CD8-positive, alpha-beta memory T cell (primary cell): ENCODE results near the gene ANKRD44. TPM values are rescaled to one million over a fixed set of nuclear protein-coding genes. Genes with fewer than 3 reads are reported as not detected.

ENCODE experiments used
- CTCF ChIA-PET: fragments of 350-600 bp; sonication (Branson Sonifier 250); formaldehyde crosslinking; loops from one replicate; lab custom pipeline; 2021; ENCODE audit warnings: antibody characterized with exemption; lab: Charles Lee
- POLR2A ChIA-PET: fragments of 350-600 bp; sonication (Branson Sonifier 250); formaldehyde crosslinking; loops from one replicate; lab custom pipeline; 2021; ENCODE audit warnings: antibody characterized with exemption; lab: Charles Lee
- DNase-seq, 5 donors: peaks; one replicate each; pipeline versions ENCODE4 v3.0.0 to v3.0.0-alpha.2; 2020 to 2022; ENCODE audit warnings: mixed read lengths in 1 of 5
- H3K27ac ChIP-seq: one replicate; pipeline ENCODE4 v1.7.0; 2013; ENCODE audit warnings: low read depth, mild to moderate bottlenecking, low read length, moderate library complexity
- H3K27me3 ChIP-seq: 2 replicates; pipeline ENCODE4 v1.7.0; 2013; ENCODE audit warnings: low read length, mild to moderate bottlenecking; ENCODE audit not compliant: insufficient read depth, poor library complexity, severe bottlenecking
- H3K36me3 ChIP-seq: 2 replicates; pipeline ENCODE4 v1.7.0; 2013; ENCODE audit warnings: mild to moderate bottlenecking, low read length, moderate library complexity; ENCODE audit not compliant: insufficient read depth
- H3K4me1 ChIP-seq: 2 replicates; pipeline ENCODE4 v1.7.0; 2013; ENCODE audit warnings: mild to moderate bottlenecking, low read length, moderate library complexity; ENCODE audit not compliant: insufficient read depth
- H3K4me3 ChIP-seq: 2 replicates; pipeline ENCODE4 v1.7.0; 2013; ENCODE audit warnings: mild to moderate bottlenecking, low read length
- H3K9me3 ChIP-seq: 2 replicates; pipeline ENCODE4 v1.7.0; 2013; ENCODE audit warnings: mild to moderate bottlenecking, low read length
- H3K27ac Mint-ChIP-seq, 8 donors: one replicate each; pipeline ENCODE4 v1.8.0; 2020 to 2021; ENCODE audit warnings: mixed read lengths in 8 of 8, mild to moderate bottlenecking in 6 of 8, inconsistent platforms in 3 of 8, moderate library complexity in 3 of 8
- H3K27me3 Mint-ChIP-seq, 2 donors: one replicate each; pipeline ENCODE4 v1.8.0; 2020 to 2021; ENCODE audit warnings: mixed read lengths in 2 of 2, mild to moderate bottlenecking in 1 of 2, moderate library complexity in 1 of 2
- H3K36me3 Mint-ChIP-seq, 3 donors: one replicate each; pipeline ENCODE4 v1.8.0; 2020 to 2021; ENCODE audit warnings: mixed read lengths in 3 of 3, inconsistent platforms in 1 of 3, mild to moderate bottlenecking in 1 of 3
- H3K4me1 Mint-ChIP-seq, 3 donors: one replicate each; pipeline ENCODE4 v1.8.0; 2020 to 2021; ENCODE audit warnings: mixed read lengths in 3 of 3, inconsistent platforms in 1 of 3, mild to moderate bottlenecking in 1 of 3
- H3K4me3 Mint-ChIP-seq, 7 donors: one replicate each; pipeline ENCODE4 v1.8.0; 2020 to 2021; ENCODE audit warnings: mixed read lengths in 7 of 7, mild to moderate bottlenecking in 6 of 7, moderate library complexity in 4 of 7, inconsistent platforms in 2 of 7
- H3K9me3 Mint-ChIP-seq, 5 donors: one replicate each; pipeline ENCODE4 v1.8.0; 2020 to 2022; ENCODE audit warnings: mixed read lengths in 5 of 5, mild to moderate bottlenecking in 3 of 5, moderate library complexity in 2 of 5, inconsistent platforms in 1 of 5
- polyA plus RNA-seq: library from polyadenylated mRNA; unstranded; fragments of 300-500 nt; fragmentation: Illumina TruSeq; gene quantifications from one replicate; pipeline ENCODE4 v1.2.3, GENCODE V29; 2021
- total RNA-seq, 2 experiments: library from RNA; stranded (reverse); gene quantifications; one replicate each; pipeline ENCODE4 v1.2.3, GENCODE V29; 2021

ANKRD44 gene
- total and polyA plus RNA-seq, 3 experiments from 2014 or later, result 90.1 to 150 (median 142) TPM

- Histone ChIP-seq H3K9me3 (no peaks in the 10 kb centered on the region), H3K27ac (no peak overlapping the region), H3K36me3 (no peaks in the 10 kb centered on the region), H3K27me3 (no peaks in the 10 kb centered on the region), H3K4me1 (peaks cover 86% of the 10 kb centered on the region), H3K4me3 (no peak overlapping the region)
- H3K4me1 Mint-ChIP-seq, result peaks cover 79 to 98% (median 94%) of the 10 kb centered on the region in 3 donors
- ChIA-PET CTCF (interaction anchor here (0.7 to 2.6 kb wide), 5 partner anchors 10 to 57 kb away, joined by 3 to 9 read pairs (median 3); no protein-coding TSS in a partner anchor), POLR2A (interaction anchor here (0.9 to 1.4 kb wide), 4 partner anchors 12 to 53 kb away, joined by 3 to 5 read pairs (median 4); no protein-coding TSS in a partner anchor)
- H3K36me3 Mint-ChIP-seq, result peaks cover 0 to 25% (median 9%) of the 10 kb centered on the region in 3 donors
- no peaks in the 10 kb centered on the region for H3K9me3 Mint-ChIP-seq
- no peaks in the 10 kb centered on the region for H3K27me3 Mint-ChIP-seq
- DNase-seq, result no peak
- peak overlapping the region in 2 of 7 donors; percentile 26 to 55 for H3K4me3 Mint-ChIP-seq
- peak overlapping the region; percentile 4 to 91 (median 76) for H3K27ac Mint-ChIP-seq
Measured at GRCh38 chr2:197251163-197251562, 59.4 kb downstream of the ANKRD44 start.

- Histone ChIP-seq H3K27me3 (no peaks in the 10 kb centered on the region), H3K9me3 (no peaks in the 10 kb centered on the region), H3K4me1 (peaks cover 84% of the 10 kb centered on the region), H3K36me3 (no peaks in the 10 kb centered on the region), H3K4me3 (no peak overlapping the region), H3K27ac (no peak overlapping the region)
- POLR2A ChIA-PET, result interaction anchor here (0.9 kb wide), 1 partner anchor 52 kb away, joined by 4 read pairs; no protein-coding TSS in a partner anchor
- H3K9me3 Mint-ChIP-seq, result no peaks in the 10 kb centered on the region
- CTCF ChIA-PET, result interaction anchor here (0.6 to 1.3 kb wide), 2 partner anchors 38 to 51 kb away, joined by 3 to 6 read pairs; no protein-coding TSS in a partner anchor
- peak overlapping the region; percentile 35 to 74 (median 55) for H3K4me3 Mint-ChIP-seq
- no peak for DNase-seq
- H3K27me3 Mint-ChIP-seq, result peaks cover 0 to 2% of the 10 kb centered on the region in 2 donors
- H3K36me3 Mint-ChIP-seq, result peaks cover 0 to 25% (median 9%) of the 10 kb centered on the region in 3 donors
- H3K4me1 Mint-ChIP-seq, result peaks cover 76 to 95% (median 94%) of the 10 kb centered on the region in 3 donors
- H3K27ac Mint-ChIP-seq, result peak overlapping the region; percentile 86 to 98 (median 92)
Measured at GRCh38 chr2:197250084-197250397, 60.5 kb downstream of the ANKRD44 start.

- Mint-ChIP-seq H3K9me3 (no peaks in the 10 kb centered on the region), H3K27me3 (peaks cover 0 to 2% of the 10 kb centered on the region in 2 donors), H3K4me3 (peak overlapping the region; percentile 35 to 80 (median 65)), H3K27ac (peak overlapping the region; percentile 86 to 98 (median 92)), H3K4me1 (peaks cover 73 to 95% (median 94%) of the 10 kb centered on the region in 3 donors), H3K36me3 (peaks cover 0 to 25% (median 9%) of the 10 kb centered on the region in 3 donors)
- Histone ChIP-seq H3K27me3 (no peaks in the 10 kb centered on the region), H3K4me3 (peak overlapping the region; percentile 3), H3K4me1 (peaks cover 81% of the 10 kb centered on the region), H3K9me3 (no peaks in the 10 kb centered on the region), H3K36me3 (no peaks in the 10 kb centered on the region), H3K27ac (no peak overlapping the region)
- DNase-seq, result no peak
- CTCF ChIA-PET, result interaction anchor here (0.6 to 1.6 kb wide), 8 partner anchors 10 to 59 kb away, joined by 3 to 6 read pairs (median 3); no protein-coding TSS in a partner anchor
- POLR2A ChIA-PET, result interaction anchor here (0.6 to 1.2 kb wide), 4 partner anchors 39 to 57 kb away, joined by 3 to 5 read pairs (median 3); no protein-coding TSS in a partner anchor
Measured at GRCh38 chr2:197249381-197250083, 61.0 kb downstream of the ANKRD44 start.

GRCh38 chr2:197248623-197249022 lies 62.0 kb downstream of the ANKRD44 start:
- ChIA-PET CTCF (interaction anchor here (0.8 to 1.6 kb wide), 7 partner anchors 11 to 57 kb away, joined by 3 to 6 read pairs (median 3); no protein-coding TSS in a partner anchor), POLR2A (interaction anchor here (0.6 to 1.2 kb wide), 5 partner anchors 16 to 58 kb away, joined by 3 to 13 read pairs (median 3); no protein-coding TSS in a partner anchor)
- Mint-ChIP-seq H3K27me3 (peaks cover 0 to 2% of the 10 kb centered on the region in 2 donors), H3K27ac (peak overlapping the region; percentile 77 to 95 (median 87)), H3K36me3 (peaks cover 0 to 31% (median 9%) of the 10 kb centered on the region in 3 donors), H3K9me3 (no peaks in the 10 kb centered on the region), H3K4me1 (peaks cover 73 to 95% (median 94%) of the 10 kb centered on the region in 3 donors), H3K4me3 (peak overlapping the region; percentile 19 to 80 (median 71))
- H3K4me1 ChIP-seq, result peaks cover 81% of the 10 kb centered on the region
- no peak overlapping the region for H3K4me3 ChIP-seq
- H3K36me3 ChIP-seq, result no peaks in the 10 kb centered on the region
- no peak overlapping the region for H3K27ac ChIP-seq
- DNase-seq, result peak in 2 of 5 donors; percentile 52 to 60
- H3K27me3 ChIP-seq, result no peaks in the 10 kb centered on the region
- no peaks in the 10 kb centered on the region for H3K9me3 ChIP-seq

GRCh38 chr2:197248001-197248401 lies 62.6 kb downstream of the ANKRD44 start:
- CTCF ChIA-PET, result interaction anchor here (1.0 to 1.6 kb wide), 3 partner anchors 38 to 58 kb away, joined by 3 read pairs; no protein-coding TSS in a partner anchor
- peaks cover 0 to 31% (median 9%) of the 10 kb centered on the region in 3 donors for H3K36me3 Mint-ChIP-seq

GRCh38 chr2:197247083-197247482 lies 63.5 kb downstream of the ANKRD44 start:
- Histone ChIP-seq H3K4me1 (peaks cover 87% of the 10 kb centered on the region), H3K4me3 (no peak overlapping the region), H3K27me3 (no peaks in the 10 kb centered on the region), H3K9me3 (no peaks in the 10 kb centered on the region), H3K27ac (no peak overlapping the region), H3K36me3 (no peaks in the 10 kb centered on the region)
- DNase-seq, result no peak
- Mint-ChIP-seq H3K27ac (peak overlapping the region; percentile 26 to 89 (median 81)), H3K4me3 (peak overlapping the region in 5 of 7 donors; percentile 21 to 44 (median 36)), H3K27me3 (peaks cover 0 to 2% of the 10 kb centered on the region in 2 donors), H3K4me1 (peaks cover 80 to 97% (median 97%) of the 10 kb centered on the region in 3 donors), H3K36me3 (peaks cover 0 to 34% (median 13%) of the 10 kb centered on the region in 3 donors), H3K9me3 (no peaks in the 10 kb centered on the region)
- POLR2A ChIA-PET, result no interaction called here
- CTCF ChIA-PET, result interaction anchor here (1.5 kb wide), 1 partner anchor 26 kb away, joined by 4 read pairs; no protein-coding TSS in a partner anchor

More at GRCh38 chr2:197248001-197248401, 62.6 kb downstream of the ANKRD44 start:
- H3K36me3 ChIP-seq, result no peaks in the 10 kb centered on the region
- Mint-ChIP-seq H3K9me3 (no peaks in the 10 kb centered on the region), H3K27me3 (peaks cover 0 to 2% of the 10 kb centered on the region in 2 donors), H3K4me3 (peak overlapping the region in 4 of 7 donors; percentile 17 to 60 (median 47)), H3K27ac (peak overlapping the region; percentile 26 to 96 (median 80)), H3K4me1 (peaks cover 73 to 95% (median 94%) of the 10 kb centered on the region in 3 donors)
- H3K4me3 ChIP-seq, result no peak overlapping the region
- H3K27me3 ChIP-seq, result no peaks in the 10 kb centered on the region
- POLR2A ChIA-PET, result interaction anchor here (0.6 to 1.2 kb wide), 2 partner anchors 17 to 59 kb away, joined by 5 to 13 read pairs; no protein-coding TSS in a partner anchor
- H3K9me3 ChIP-seq, result no peaks in the 10 kb centered on the region
- no peak for DNase-seq
- H3K4me1 ChIP-seq, result peaks cover 82% of the 10 kb centered on the region
- H3K27ac ChIP-seq, result no peak overlapping the region

GRCh38 chr2:197245829-197246804 lies 64.5 kb downstream of the ANKRD44 start:
- POLR2A ChIA-PET, result no interaction called here
- H3K27me3 Mint-ChIP-seq, result peaks cover 0 to 2% of the 10 kb centered on the region in 2 donors
- DNase-seq, result no peak
- H3K4me1 Mint-ChIP-seq, result peaks cover 77 to 96% (median 94%) of the 10 kb centered on the region in 3 donors
- Histone ChIP-seq H3K9me3 (no peaks in the 10 kb centered on the region), H3K27ac (no peak overlapping the region), H3K27me3 (no peaks in the 10 kb centered on the region), H3K4me1 (peaks cover 90% of the 10 kb centered on the region), H3K4me3 (no peak overlapping the region), H3K36me3 (no peaks in the 10 kb centered on the region)
- H3K36me3 Mint-ChIP-seq, result peaks cover 0 to 34% (median 13%) of the 10 kb centered on the region in 3 donors
- H3K9me3 Mint-ChIP-seq, result no peaks in the 10 kb centered on the region
- peak overlapping the region; percentile 26 to 91 (median 84) for H3K27ac Mint-ChIP-seq
- CTCF ChIA-PET, result interaction anchor here (0.9 to 1.6 kb wide), 3 partner anchors 9 to 25 kb away, joined by 3 to 8 read pairs (median 4); no protein-coding TSS in a partner anchor
- H3K4me3 Mint-ChIP-seq, result peak overlapping the region in 6 of 7 donors; percentile 0 to 44 (median 16)
